T47D (cell line): ENCODE measurements around the gene TCF7.

Source experiments
- DNase-seq, 2 experiments: peaks; one replicate each; pipeline versions ENCODE4 v3.0.0 to v3.0.0-alpha.2; 2011 to 2012; ENCODE audit warnings: low read depth in 1 of 2, low spot score in 1 of 2
- JUND ChIP-seq: IDR thresholded peaks from 2 replicates; pipeline ENCODE4 v1.6.1; 2012; ENCODE audit warnings: low read depth
- in situ Hi-C: cut with HindIII; loops from 2 replicates; pipeline ENCODE4 v1.10.0; 2016; ENCODE audit warnings: low sequenced_read_pairs, low pct_unique_long_range_greater_than_20kb

TCF7 gene

DNA sequence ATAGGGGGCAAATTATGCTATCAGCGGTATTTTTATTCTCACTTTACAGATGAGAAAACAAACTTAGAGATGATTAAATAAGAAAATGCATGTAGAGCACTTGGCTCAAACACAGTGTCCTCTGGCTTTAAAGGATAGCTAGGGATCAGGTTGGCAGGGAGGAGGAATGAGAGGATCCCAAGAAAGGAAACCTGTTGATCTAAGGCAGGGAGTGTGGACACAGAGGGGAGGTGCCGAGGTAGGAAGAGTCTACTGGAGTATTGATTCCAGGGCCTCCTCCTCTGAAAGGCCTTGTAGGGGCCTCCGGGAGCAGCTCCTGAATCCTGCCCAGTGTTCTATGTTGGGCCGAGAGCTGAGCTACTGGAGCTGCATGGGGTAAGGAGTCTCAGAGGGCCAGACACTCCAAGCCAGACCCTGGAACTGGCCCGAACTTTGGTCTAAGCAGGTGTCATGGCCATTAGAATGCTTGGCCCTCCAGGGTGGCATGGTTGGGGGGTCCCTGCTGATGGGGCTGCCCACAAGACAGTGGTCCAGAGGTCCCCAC lies 30.4 kb upstream of the TCF7 start:
- TF ChIP-seq JUND = no peak
- in situ Hi-C loops = no loop called here
- DNase-seq = no peak

DNA sequence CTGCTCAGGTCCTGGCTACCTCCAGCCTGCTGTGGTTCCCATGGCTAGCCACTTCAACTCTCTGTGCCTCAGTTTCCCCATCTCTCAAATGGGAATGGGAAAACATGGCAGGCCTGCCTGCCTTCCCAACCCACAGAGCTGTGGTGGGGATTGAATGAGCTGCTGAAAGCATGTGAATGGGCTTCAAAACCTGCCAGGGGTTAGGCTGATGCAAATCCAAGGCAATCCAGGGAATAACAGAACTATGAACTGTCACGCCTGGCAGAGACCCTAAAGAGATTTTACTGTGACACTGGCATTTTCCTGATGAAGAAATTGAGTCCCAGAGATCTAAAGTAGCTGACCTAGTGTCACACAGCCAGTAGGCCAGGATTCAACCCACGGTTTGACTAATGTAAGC lies 29.9 kb upstream of the TCF7 start:
- no peak for TF ChIP-seq JUND
- in situ Hi-C loops = no loop called here
- no peak for DNase-seq

DNA sequence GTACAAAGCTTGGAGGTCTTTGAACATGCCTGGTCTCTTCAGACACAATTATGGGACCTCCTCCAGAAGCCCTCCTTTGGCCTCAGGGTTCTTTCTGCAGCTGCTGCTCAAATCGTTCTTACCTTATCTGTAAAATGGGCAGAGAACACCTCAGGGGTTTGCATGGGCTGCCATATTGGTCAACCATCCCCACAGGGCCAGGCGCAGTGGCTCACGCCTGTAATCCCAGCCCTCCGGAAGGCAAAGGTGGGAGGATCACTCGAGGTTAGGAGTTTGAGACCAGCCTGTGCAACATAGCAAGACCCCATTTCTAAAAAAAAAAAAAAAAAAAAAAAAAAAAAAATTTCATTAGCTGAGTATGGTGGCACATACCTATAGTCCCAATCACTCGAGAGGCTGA lies 29.1 kb upstream of the TCF7 start:
- DNase-seq = no peak
- no peak for TF ChIP-seq JUND
- in situ Hi-C loops = no loop called here

DNA sequence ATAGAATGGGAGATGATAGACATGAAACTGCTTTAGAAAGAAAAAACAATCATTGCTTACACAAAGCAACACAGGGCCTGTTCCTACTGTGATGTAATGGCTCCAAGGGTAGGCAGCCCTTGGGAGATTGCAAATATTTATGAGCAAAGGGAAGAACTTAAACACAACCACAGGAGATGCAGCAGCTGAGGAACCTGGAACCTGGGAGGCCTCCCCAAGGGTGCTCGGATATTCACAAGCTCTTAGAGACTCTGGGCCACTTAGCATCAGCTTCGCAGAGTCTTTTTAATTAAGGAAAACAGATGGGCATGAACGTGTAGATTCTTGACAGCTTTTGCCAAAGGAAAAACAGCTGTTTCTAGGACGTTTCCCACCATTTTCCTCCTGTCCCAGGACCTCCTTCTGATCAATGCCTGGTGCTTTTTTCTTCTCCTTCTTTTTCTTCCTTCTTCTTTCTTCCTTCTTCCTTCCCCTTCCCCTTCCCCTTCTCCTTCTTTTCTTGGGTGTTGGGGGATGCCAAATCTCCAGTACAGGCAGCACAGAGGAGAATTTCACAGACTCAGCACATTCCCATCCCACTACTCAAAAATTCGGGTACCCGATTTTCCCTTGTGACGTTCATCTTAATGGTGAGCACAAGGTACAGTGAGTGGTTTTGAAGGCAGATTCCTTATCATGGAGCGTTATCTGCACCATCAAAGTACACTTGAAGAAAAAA lies 28.1 kb upstream of the TCF7 start:
- no peak for DNase-seq
- in situ Hi-C loops = no loop called here
- TF ChIP-seq JUND = no peak

DNA sequence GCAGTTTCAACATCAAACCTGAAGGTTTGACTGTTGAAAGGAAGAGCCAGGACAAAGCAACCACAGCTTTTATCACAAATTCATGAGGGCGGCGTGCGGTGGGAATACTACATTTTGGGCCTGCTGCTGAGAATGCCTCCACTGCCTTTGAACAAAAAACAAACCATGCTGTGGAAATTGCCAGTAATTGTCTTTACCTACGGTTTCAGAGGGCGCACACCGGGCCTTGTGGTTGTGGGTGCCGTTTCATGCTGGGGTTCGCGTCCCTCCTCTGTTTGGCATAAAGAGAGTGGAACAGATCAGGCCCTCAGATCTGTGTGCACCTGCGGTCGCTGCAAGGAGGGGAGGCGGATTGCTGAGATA lies 27.6 kb upstream of the TCF7 start:
- TF ChIP-seq JUND = no peak
- in situ Hi-C loops = no loop called here
- DNase-seq = no peak

DNA sequence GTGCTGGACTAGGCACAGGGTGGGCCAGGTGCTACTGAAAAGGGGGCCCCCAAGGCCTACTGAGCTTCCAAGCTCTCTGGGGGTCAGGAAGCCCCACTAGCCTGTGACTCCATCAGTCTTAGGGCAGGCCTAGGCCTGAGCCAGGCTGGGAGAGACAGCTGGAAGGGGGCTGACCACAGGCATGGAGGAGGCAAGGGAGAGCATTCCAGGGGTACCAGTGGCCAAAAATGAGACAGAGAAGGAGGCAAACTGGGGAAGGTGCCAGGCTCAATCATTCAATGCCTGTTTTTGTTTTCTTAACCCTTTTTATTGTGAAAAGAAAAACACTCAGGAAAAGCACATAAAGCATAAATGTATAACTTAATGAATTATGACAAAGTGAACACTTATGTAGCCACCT lies 26.2 kb upstream of the TCF7 start:
- DNase-seq = no peak
- TF ChIP-seq JUND = no peak
- in situ Hi-C loops = no loop called here

DNA sequence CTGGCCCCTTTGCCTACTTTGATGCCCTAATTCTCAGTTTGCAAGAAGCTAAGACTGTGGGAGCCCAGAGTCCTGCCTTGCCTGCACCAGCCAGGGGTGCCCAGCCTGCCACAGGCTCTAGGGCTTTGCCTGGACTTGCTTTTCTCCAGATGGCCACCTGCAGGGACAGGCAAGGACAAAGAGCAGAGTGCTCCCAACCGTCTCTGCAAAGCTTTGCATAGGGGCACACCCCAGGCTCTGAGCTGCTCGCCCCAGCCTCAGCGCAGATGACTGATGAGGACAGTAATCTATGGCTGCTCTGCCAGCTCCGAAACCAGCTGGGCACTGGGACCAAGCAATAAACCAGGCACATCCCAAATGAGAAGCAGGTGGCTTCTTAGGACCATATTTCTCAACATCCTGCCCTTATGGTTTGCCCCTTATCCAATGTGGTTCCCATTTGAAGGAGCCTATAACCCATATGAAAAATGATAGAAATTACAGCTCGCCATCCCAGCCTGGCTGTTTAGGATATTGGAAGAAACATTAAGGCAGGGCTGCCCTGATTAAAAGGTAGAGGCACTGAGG lies 25.4 kb upstream of the TCF7 start:
- no peak for DNase-seq
- no peak for TF ChIP-seq JUND
- in situ Hi-C loops = no loop called here

DNA sequence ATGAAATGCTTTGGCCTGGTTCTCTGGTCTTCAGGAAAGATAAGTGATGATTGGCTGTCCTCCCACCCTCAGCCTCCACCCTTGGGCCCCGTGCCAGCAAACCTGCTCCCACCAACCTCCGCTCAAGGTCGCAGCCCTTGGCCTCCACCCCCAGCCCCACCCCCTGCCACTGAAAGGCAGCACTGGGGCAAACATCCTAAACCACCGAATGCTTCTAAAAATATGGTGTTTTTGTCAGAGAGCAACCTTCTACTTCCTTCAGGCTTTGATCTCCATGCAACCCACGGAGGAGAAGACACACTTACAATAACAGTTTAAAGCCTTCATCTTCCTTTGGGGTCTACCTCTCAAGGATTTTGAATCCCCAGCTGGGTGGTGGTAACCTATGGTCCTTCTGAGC lies 24.0 kb upstream of the TCF7 start:
- no peak for TF ChIP-seq JUND
- no peak for DNase-seq
- in situ Hi-C loops = no loop called here

DNA sequence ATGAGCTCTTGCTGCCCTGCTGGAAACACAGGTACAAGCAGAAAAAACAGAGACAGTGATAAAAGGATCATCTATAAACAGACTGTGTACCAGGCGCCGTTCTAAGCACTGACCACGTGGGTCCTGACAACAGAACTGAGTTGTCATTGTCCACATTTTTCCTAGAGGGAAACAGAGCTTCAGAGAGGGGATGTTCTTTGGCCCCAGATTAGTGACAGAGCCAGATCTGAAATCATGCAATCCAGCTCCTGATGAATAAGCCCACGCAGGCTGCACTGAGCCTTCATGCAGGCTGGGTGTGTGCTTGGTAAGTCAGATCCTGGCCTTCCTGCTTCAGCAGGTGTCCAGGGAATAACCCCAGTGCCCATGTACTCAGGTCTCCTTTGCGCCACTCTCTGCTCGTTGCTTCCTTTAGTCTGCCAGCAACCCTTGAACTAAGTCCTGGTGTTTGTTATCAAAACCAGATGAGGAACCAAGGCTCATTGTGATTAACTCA lies 22.8 kb upstream of the TCF7 start:
- no peak for TF ChIP-seq JUND
- no peak for DNase-seq
- in situ Hi-C loops = no loop called here

DNA sequence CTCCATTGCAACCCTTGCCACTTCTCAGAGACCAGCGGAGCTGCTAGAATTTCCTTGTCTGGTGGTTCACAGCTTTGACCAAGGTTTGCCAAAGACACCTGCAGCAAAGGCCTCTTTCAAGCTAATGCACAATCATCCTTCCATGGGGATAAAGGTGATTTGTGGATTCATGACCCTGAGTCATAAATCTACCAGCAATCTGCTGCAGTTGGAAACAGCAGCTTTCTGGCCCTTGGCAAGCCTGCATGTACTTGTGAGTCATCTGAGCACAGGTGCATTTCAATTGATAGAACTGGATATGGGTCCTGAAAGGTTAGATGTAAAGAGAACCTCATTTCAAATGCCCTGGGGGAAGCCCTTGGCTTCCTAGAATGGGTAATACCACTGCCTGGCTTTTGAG lies 21.6 kb upstream of the TCF7 start:
- in situ Hi-C loops = no loop called here
- no peak for DNase-seq
- no peak for TF ChIP-seq JUND

DNA sequence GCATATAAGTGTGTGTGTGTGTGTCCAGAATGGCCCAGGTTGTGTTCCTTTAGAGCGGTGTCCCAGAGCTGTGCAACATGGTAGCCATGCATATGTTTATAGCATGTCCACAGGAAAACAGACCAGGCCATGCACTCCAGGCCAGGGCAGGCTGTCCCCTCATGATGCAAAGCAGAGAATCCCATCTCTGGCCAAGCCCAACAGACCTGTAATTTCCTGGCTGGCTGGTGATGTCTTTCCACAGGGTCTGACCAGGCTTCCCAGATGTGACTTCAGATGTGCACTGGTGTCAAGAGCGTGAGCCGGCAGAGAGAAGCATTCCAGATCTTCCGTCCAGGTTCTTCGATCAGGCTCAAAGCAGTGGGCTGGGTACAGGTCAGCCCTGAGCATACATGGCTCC lies 21.1 kb upstream of the TCF7 start:
- in situ Hi-C loops = no loop called here
- DNase-seq = no peak
- no peak for TF ChIP-seq JUND

DNA sequence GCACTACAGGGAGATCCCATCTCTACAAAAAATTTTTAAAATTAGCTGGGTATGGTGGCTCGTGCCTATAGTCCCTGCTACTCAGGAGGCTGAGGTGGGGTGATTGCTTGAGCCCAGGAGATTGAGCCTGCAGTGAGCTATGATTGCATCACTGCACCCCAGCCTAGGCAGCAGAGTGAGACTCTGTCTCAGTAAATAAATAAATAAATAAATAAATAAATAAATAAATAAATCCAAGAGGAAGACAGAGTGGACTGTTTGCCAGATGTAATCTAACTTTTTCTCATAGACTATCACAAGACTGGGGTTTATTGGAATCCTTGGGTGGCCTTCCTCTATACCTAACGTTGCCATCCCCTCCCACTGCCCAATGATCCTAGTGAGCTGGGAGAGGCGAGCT lies 19.2 kb upstream of the TCF7 start:
- no peak for TF ChIP-seq JUND
- DNase-seq = no peak
- in situ Hi-C loops = no loop called here

DNA sequence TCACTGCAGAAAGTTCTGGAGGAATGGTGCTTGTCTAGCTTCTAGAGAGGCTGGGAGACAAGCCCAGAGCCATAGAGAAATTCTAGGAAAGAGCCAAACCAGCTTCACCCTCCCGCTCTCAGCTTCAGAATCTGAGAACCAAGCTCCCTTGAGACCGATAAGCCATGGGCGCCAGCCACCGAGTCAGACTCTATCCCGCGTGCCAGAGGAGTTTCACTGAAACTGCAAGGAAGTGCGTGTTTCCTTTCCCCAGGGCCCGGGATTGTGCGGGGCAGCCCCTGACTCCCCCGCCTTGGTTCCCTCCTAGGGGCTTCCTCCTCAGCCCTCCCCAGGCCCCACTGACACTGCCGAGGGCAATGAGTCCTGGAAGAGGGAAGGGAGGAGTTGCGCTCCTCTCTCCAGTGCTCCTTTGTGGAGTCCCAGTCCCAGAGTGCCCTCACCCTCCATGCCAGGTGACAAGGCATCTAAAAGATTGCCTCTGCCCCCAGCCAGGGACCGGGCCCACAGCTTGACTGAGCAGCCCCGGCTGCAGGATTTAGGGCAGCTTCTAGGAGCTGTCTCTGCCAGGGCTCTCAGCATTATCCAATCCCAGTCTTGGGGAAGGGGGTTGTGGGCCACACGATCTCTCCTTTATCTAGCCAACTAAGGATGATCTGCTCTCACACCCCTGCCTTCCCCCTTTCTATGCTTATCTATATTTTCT lies 18.4 kb upstream of the TCF7 start:
- no peak for TF ChIP-seq JUND
- DNase-seq = no peak
- in situ Hi-C loops = no loop called here
